Measurements from ENCODE around the gene ENPEP.
"Not testable (repeated sequence)": the region's sequence is repeated elsewhere in the genome, so short reads cannot be mapped to it uniquely, and the experiment has no call there.

Gene ENPEP

DNA sequence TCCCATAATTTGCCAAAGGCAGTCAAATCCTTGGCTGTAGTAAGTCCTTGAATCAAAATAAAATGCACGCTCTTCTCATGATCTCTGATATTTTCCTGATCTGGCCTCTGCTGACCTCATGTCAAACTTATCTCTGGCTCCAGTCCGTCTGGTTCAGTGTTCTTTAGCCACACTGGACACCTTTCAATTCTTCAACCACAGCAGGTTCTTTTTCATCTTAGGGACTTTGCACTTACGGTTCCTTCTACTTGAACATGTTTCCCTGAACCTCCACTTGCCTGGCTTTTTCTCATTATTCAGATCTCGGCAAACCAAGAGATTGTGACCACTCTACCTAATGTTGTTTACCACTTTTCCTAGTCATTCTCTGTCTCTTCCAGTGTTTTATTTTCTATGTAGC is 10.3 kb downstream of the ENPEP start:
- DNase-seq: no peak

GRCh38 chr4:110486850-110487249 is 10.9 kb downstream of the ENPEP start:
- not testable (repeated sequence) for DNase-seq

DNA sequence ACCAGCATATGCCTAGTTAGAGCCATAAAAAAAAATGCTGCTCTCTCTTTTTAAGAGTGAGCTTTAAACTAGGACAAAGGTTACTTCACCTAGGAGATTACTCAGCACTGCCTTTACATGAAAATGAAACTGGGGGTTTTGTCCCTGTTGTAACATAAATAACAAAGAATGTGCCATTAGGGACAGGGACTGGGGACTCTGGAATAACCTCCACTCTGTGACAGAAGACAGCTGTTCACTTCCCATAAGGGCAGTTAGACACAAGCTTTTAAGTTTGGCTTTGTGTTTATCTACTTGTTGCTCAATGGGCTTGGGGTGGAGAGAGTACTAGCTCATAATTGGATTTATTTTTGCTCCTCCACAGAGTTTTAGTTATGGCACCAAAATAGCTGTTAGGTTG is 11.9 kb downstream of the ENPEP start:
- no peak for DNase-seq

- no peak for DNase-seq
Measured at GRCh38 chr4:110489901-110490508, 14.1 kb downstream of the ENPEP start.

DNA sequence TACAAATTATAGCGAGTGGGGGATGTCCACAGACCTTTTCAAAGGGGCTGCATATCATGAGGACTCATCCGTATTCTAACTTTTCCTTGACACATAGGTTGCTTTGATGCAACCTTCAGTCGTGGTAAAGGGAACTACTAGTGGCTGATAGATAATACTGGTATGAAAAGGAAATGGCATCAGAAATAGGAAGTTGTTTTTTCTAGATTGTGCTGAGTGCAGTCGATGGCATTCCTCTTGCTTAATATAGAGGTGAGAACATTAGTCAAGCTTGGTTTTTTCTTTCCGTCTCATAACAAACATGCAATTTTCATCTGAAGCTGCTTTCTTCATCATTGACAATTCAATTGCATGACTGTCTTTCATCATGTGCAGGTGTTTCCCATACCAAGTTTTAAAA is 16.6 kb downstream of the ENPEP start:
- DNase-seq: no peak

DNA sequence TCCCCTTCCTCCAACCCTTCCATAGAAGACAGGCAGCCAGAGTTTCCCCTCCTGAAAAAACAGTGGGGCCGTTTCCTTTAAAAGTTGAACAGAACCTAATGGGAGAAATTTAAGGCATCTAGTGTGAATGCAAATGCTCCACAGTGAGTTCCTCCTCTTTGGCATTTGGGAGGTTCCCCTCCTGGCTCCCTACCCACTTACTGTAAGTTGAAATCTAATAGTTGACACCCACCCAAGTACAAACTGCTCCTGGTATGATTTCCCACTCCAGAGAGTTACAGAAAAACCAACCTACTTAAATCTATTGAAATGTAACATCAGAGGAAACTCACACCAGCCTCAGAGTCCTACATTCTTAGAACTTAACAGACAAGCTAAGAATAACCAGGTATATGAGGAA is 17.6 kb downstream of the ENPEP start:
- no peak for DNase-seq

DNA sequence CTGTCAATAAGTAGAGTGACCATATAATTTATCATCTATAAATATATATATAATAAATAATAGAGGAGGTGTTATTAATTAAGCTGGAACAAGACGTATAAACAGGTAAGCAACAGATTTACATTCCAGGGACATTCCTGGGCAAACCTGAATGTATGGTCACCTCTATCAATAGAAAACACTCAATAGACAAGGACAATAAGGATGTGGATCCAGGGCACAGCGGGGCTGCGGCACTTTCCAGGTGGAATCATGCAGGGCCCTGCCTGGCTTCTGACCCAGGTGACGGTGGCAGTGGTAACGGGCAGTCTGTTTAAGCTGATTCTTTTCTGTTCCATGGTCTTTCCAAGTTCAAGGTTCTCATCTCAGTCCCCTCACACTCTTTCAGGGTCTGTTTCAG is 22.5 kb downstream of the ENPEP start:
- no peak for DNase-seq

- no peak for DNase-seq
Measured at GRCh38 chr4:110499126-110499525, 23.2 kb downstream of the ENPEP start.

GRCh38 chr4:110501826-110502225 is 25.9 kb downstream of the ENPEP start:
- no peak for DNase-seq

DNA sequence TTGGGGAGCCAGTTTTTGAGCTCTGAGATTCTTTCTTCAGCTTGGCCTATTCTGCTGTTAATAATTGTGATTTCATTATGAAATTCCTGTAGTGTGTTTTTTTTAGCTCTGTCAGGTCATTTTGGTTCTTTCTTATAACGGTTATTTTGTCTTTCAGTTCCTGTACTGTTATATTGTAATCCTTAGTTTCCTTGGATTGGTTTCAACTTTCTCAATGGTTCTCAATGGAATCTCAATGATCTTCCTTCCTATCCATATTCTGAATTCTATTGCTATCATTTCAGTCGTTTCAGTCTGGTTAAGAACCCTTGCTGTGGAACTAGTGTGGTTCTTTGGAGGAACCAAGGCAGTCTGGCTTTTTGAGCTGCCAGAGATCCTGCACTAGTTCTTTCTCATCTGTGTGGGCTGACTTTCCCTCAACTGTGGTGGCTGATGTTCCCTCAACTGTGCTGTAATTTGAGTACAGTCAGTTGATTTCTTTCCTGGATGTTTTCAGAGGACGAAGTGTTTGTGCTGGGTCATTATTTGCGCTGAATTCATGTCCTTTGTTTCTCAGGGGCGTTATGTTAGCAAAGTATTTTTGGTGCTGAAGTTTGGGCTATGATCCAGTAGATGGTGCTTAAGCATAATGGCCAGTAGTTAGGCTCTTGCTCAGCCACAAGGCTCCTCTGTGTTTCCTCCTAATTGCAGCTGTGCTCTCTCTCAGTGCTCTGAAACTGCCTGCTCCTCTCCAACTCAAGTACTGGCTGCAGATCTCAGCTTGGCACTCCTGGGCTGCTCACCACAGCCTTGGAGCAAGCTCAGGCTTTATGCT is 27.5 kb downstream of the ENPEP start:
- DNase-seq: no peak

DNA sequence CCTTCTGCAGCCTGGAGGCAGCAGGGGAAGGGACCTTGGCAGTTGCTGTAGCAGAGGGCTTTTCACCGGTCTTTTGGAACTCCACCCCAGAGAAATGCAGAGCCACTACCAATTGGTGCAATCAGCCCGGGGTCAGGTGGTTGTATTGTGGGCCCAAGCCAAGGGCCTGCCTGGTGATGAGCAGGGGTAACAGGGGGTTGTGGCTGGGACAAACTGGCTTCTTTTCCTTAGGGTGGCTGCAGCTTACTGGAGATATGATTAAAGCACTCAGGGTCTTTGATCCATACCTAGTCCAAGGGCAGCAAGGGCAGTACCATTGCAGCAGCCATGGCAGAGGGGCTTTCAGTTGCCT is 28.1 kb downstream of the ENPEP start:
- DNase-seq: no peak

GRCh38 chr4:110505440-110505839 is 29.5 kb downstream of the ENPEP start:
- no peak for DNase-seq

GRCh38 chr4:110508827-110509710 is 33.1 kb downstream of the ENPEP start:
- no peak for DNase-seq

GRCh38 chr4:110510277-110510676 is 34.3 kb downstream of the ENPEP start:
- no peak for DNase-seq

GRCh38 chr4:110510955-110511544 is 35.1 kb downstream of the ENPEP start:
- DNase-seq: peak; percentile 9

GRCh38 chr4:110512901-110513300 is 36.9 kb downstream of the ENPEP start:
- no peak for DNase-seq

- no peak for DNase-seq
Measured at GRCh38 chr4:110514889-110515479, 39.0 kb downstream of the ENPEP start.

DNA sequence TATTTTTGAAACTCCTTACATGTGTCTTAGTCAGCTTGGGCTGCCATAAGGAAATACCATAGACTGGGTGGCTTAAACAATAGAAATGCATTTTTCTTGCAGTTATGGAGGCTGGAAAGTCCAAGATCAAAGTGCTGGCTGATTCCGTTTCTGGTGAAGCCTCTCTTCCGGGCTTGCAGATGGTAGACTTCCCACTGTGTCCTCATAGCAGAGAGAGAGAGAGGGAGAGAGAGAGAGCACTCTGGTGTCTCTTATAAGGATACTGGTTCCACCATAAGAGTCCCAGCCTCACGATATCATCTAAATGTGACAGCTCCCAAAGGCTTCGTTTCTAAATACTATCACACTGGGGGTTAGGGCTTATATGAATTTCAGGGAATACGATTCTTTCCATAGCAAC is 39.7 kb downstream of the ENPEP start:
- no peak for DNase-seq

DNA sequence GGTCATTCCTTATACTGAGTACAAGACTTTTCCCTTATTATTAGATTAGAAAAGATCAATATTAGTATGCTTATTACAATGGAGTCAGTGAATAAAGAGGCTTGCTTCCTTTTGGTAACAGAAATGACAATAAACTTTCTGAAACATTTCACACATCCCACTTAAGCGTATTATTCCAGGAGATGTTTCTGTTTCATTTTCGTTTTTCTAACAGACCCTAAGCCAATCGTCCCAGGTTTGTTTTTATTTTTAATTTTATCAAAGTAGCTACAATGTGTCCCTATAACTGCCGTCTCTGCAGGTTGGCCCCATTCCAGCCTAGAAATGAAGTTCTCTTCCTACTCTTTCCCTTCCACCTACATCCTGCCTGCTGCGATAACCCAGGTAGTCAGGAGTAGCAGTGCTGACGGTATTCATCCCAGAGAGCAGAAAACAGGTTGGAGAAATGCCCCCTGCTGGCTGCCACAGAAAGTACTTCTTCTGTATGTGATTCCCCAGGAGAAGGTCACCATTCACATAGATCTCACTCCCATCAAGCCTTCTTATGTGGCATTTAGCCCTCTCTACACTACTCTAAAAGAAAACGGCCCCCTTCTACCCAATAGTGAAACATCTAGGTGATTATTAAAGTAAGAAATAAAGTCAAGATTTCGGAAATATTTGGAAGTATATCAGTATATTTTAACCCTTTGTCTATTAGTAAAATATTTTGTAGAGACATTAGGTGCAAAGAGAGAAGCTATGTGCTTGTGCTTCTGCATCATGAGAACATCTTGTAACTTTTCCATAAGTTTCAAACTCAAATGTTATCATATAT is 40.4 kb downstream of the ENPEP start:
- DNase-seq: no peak

DNA sequence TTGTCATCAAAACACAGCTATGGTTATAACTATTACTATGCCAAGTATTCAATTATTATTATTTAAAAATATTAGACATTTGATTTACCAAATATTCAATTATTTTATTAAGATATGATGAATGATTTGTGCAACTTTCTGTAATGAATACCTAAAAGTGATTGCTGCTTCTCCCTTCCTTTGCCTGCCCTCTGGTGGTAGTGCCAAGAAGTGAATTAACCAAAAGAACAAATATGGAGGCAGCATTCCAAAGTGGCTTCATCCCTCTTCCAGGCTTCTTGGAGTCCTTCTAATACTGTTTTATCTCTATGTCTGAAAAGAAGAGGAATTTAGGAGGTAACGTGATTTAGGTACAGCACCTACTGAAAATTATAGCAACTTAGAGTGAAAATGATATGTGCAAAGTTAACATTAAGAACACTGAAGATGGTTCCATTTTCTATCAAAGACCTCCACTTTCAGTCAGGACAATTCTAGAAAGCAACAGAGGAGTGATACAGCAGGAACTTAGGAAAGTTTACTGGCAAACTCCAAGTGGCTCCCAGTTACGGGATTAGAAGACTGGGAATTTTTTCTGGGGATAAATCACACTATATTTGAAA is 43.0 kb downstream of the ENPEP start:
- no peak for DNase-seq

GRCh38 chr4:110520886-110521285 is 44.9 kb downstream of the ENPEP start:
- DNase-seq: no peak

GRCh38 chr4:110526589-110526988 is 50.6 kb downstream of the ENPEP start:
- DNase-seq: no peak
